Upper lobe of left lung (tissue), 4 donors: ENCODE data around the gene LMLN.

ENCODE experiments used
- CTCF ChIP-seq, 6 experiments: fragments of 450-650 bp in 4 of 6; fragments of 200-600 bp in 2 of 6; sonication (generic) in 2 of 6; IDR thresholded peaks; one replicate each; pipeline ENCODE4 v1.5.1; 2016 to 2019; ENCODE audit warnings: antibody characterized with exemption in 6 of 6
- POLR2AphosphoS5 ChIP-seq, 2 donors: sonication (generic); formaldehyde crosslinking; IDR thresholded peaks; one replicate each; pipeline ENCODE4 v1.5.1; 2017; ENCODE audit warnings: antibody characterized with exemption in 2 of 2

GRCh38 chr3:197963019-197963637, 3.1 kb downstream of the LMLN start:
- TF ChIP-seq CTCF (IDR thresholded peaks at IDR 0.05) (no peak), POLR2AphosphoS5 (IDR thresholded peaks at IDR 0.05) (no peak)
